Memory B cell (primary cell): ENCODE data around the gene LONP2.
"Not testable (repeated sequence)": the region's sequence is repeated elsewhere in the genome, so short reads cannot be mapped to it uniquely, and the experiment has no call there.

ENCODE experiments used
- ATAC-seq: fragments of 150-1000 bp; cut with Tn5 transposase; 2 replicates; pipeline ENCODE4 v1.10.0; 2021; ENCODE audit warnings: low read depth, mild to moderate bottlenecking, moderate library complexity
- DNase-seq, 2 donors: peaks; one replicate each; pipeline ENCODE4 v3.0.0; 2022; ENCODE audit warnings: low spot score in 2 of 2
- H3K27ac Mint-ChIP-seq: one replicate; pipeline ENCODE4 v1.8.0; 2022; ENCODE audit warnings: mild to moderate bottlenecking, moderate library complexity, mixed read lengths
- H3K27me3 Mint-ChIP-seq: one replicate; pipeline ENCODE4 v1.8.0; 2022; ENCODE audit warnings: mixed read lengths
- H3K36me3 Mint-ChIP-seq: one replicate; pipeline ENCODE4 v1.8.0; 2022; ENCODE audit warnings: mild to moderate bottlenecking, mixed read lengths
- H3K4me1 Mint-ChIP-seq: one replicate; pipeline ENCODE4 v1.8.0; 2022; ENCODE audit warnings: mixed read lengths
- H3K4me3 Mint-ChIP-seq: one replicate; pipeline ENCODE4 v1.8.0; 2022; ENCODE audit warnings: mild to moderate bottlenecking, moderate library complexity, mixed read lengths
- H3K9me3 Mint-ChIP-seq: one replicate; pipeline ENCODE4 v1.8.0; 2022; ENCODE audit warnings: mixed read lengths

Gene LONP2

DNA sequence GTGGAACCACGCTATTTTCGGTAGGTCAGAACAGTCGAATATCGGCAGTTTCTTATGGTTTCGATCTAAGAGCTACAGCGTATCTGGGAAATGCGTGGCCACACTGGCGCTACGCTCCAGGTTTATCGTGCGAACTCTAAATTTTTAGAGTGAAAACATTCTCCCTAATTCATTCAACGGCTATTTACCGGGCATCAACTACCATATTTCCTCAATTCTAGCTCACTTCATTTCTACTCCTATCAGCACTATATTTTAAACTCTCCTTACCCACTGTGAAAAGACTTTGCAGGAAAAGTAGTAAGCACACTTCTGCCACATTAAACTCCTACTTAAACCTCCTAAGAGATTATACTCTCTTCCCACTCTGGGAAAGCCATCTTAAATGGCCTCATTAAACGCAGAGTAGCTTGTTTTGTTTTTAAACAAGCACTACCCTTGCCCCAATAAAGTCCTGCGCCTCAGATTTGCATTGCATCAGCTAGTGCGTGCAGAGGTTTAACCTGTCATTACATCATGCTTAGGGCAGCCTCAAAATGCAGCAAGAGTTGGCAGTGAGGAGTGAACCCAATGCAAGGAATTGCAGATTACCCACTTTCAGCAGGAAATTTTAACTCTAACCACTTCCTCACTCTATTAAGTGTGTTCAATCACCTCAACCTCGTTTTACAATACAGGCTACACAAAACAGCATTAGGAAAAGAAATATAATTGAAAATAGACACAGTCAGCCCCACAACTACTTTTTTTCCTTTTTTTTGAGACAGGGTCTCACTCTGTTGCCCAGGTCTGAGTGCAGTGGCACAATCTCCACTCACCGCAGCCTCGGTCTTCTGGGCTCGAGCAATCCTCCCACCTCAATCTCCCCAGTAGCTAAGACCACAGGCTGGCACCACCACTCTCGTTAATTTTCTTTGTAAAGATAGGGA is 122.3 kb downstream of the LONP2 start:
- Mint-ChIP-seq H3K36me3 (no peaks in the 10 kb centered on the region), H3K27ac (peak overlapping the region; percentile 97), H3K27me3 (no peaks in the 10 kb centered on the region), H3K4me1 (peaks cover 27% of the 10 kb centered on the region), H3K4me3 (peak overlapping the region; percentile 97), H3K9me3 (no peaks in the 10 kb centered on the region)
- peak; percentile 79 for ATAC-seq
- peak; percentile 30 to 56 for DNase-seq

DNA sequence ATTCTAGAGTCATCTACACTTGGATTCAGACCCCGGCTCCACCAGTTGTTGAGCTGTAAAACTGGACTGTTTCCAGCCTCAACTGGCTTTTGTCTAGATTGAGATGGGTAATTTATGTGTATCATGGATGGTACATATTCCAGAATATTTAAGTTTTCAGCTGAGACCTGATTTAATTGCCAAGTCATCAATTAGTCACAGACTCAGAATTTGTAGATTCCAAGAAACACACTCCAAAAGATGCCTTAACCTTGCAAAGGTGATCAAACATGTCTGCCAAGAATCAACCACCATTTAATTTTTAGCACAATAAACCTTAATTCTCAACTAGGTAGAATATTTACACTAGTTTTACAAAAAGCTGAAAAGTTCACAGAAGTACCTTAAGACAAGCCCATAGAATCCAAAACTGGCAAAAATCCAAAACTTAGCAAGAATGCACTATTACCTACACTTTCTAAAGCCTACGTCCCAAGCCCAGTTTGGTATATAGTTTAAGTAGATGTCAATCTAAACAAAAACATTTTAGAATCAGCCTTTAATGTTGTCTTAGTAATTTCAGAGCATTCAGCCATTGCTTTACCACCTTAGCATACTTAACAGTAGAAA is 123.4 kb downstream of the LONP2 start:
- no peak for DNase-seq

GRCh38 chr16:48369765-48370164 is 125.7 kb downstream of the LONP2 start:
- H3K27ac Mint-ChIP-seq, result peak overlapping the region; percentile 32
- no peaks in the 10 kb centered on the region for H3K27me3 Mint-ChIP-seq
- H3K9me3 Mint-ChIP-seq, result no peaks in the 10 kb centered on the region
- H3K4me1 Mint-ChIP-seq, result peaks cover 27% of the 10 kb centered on the region
- no peaks in the 10 kb centered on the region for H3K36me3 Mint-ChIP-seq
- no peak overlapping the region for H3K4me3 Mint-ChIP-seq
- DNase-seq (no peak), ATAC-seq (no peak)

More for the DNA sequence above, 123.4 kb downstream of the LONP2 start:
- Mint-ChIP-seq H3K4me1 (peaks cover 31% of the 10 kb centered on the region), H3K27me3 (no peaks in the 10 kb centered on the region), H3K4me3 (no peak overlapping the region), H3K9me3 (no peaks in the 10 kb centered on the region), H3K27ac (peak overlapping the region; percentile 97), H3K36me3 (no peaks in the 10 kb centered on the region)
- ATAC-seq, result no peak

GRCh38 chr16:48370229-48370628 is 126.1 kb downstream of the LONP2 start:
- no peaks in the 10 kb centered on the region for H3K36me3 Mint-ChIP-seq
- no peak overlapping the region for H3K4me3 Mint-ChIP-seq
- no peak for DNase-seq
- H3K9me3 Mint-ChIP-seq, result no peaks in the 10 kb centered on the region
- no peaks in the 10 kb centered on the region for H3K27me3 Mint-ChIP-seq
- no peak overlapping the region for H3K27ac Mint-ChIP-seq
- peaks cover 26% of the 10 kb centered on the region for H3K4me1 Mint-ChIP-seq
- no peak for ATAC-seq

- H3K9me3 Mint-ChIP-seq, ATAC-seq, H3K4me3 Mint-ChIP-seq, H3K36me3 Mint-ChIP-seq, H3K27ac Mint-ChIP-seq, DNase-seq, H3K27me3 Mint-ChIP-seq: not testable (repeated sequence)
- H3K4me1 Mint-ChIP-seq, result peaks cover 22% of the 10 kb centered on the region
Observed at GRCh38 chr16:48370668-48371392, 126.7 kb downstream of the LONP2 start.

GRCh38 chr16:48371393-48371780 is 127.3 kb downstream of the LONP2 start:
- Mint-ChIP-seq H3K36me3 (no peaks in the 10 kb centered on the region), H3K9me3 (no peaks in the 10 kb centered on the region), H3K4me3 (no peak overlapping the region), H3K27ac (no peak overlapping the region), H3K4me1 (peaks cover 19% of the 10 kb centered on the region), H3K27me3 (no peaks in the 10 kb centered on the region)
- ATAC-seq (no peak), DNase-seq (no peak)

- DNase-seq, result no peak
- no peaks in the 10 kb centered on the region for H3K36me3 Mint-ChIP-seq
Observed at GRCh38 chr16:48372744-48373143, 128.6 kb downstream of the LONP2 start.

GRCh38 chr16:48373258-48374029 is 129.3 kb downstream of the LONP2 start:
- peaks cover 9% of the 10 kb centered on the region for H3K4me1 Mint-ChIP-seq
- DNase-seq, result no peak
- peak; percentile 27 for ATAC-seq

More at GRCh38 chr16:48372744-48373143, 128.6 kb downstream of the LONP2 start:
- Mint-ChIP-seq H3K27me3 (no peaks in the 10 kb centered on the region), H3K9me3 (no peaks in the 10 kb centered on the region), H3K4me3 (no peak overlapping the region), H3K27ac (no peak overlapping the region), H3K4me1 (peaks cover 9% of the 10 kb centered on the region)
- no peak for ATAC-seq

DNA sequence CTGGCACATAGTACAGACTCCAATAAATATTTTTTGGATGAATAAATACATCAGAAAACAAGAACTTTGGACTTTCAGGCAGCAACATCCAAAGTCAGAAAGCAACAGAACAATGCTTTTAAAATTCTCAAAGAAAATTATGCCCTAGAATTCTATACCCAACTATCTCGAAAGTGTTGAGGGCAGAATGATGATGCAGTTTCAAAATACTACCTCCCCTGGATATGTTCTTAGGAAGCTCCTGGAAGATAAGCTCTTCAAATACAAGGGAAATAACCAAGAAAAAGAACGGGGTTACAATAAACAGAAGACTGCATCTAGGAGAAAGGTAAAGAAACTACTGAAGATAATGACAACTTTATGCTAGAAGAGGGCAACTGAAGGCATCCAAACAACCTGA is 130.2 kb downstream of the LONP2 start:
- DNase-seq (no peak), ATAC-seq (no peak)
- Mint-ChIP-seq H3K27me3 (no peaks in the 10 kb centered on the region), H3K4me3 (no peak overlapping the region), H3K4me1 (peaks cover 15% of the 10 kb centered on the region), H3K36me3 (no peaks in the 10 kb centered on the region), H3K27ac (no peak overlapping the region), H3K9me3 (no peaks in the 10 kb centered on the region)

More at GRCh38 chr16:48373258-48374029, 129.3 kb downstream of the LONP2 start:
- H3K9me3 Mint-ChIP-seq, result no peaks in the 10 kb centered on the region
- no peak overlapping the region for H3K27ac Mint-ChIP-seq
- no peaks in the 10 kb centered on the region for H3K36me3 Mint-ChIP-seq
- no peak overlapping the region for H3K4me3 Mint-ChIP-seq
- H3K27me3 Mint-ChIP-seq, result no peaks in the 10 kb centered on the region

DNA sequence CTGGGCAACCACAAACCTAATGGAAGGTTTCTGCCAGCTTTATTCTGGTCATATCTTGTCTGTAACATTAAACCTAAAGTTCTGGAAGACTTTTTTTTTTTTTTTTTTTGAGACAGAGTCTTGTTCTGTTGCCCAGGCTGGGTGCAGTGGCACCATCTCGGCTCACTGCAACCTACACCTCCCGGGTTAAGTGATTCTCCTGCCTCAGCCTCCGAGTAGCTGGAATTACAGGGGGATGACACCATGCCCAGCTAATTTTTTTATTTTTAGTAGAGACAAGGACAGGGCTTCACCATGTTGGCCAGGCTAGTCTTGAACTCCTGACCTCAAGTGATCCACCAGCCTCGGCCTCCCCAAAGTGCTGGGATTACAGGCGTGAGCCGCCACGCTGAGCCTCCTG is 133.2 kb downstream of the LONP2 start:
- H3K27me3 Mint-ChIP-seq, DNase-seq, ATAC-seq, H3K4me3 Mint-ChIP-seq, H3K27ac Mint-ChIP-seq, H3K36me3 Mint-ChIP-seq, H3K9me3 Mint-ChIP-seq: not testable (repeated sequence)
- peaks cover 23% of the 10 kb centered on the region for H3K4me1 Mint-ChIP-seq

DNA sequence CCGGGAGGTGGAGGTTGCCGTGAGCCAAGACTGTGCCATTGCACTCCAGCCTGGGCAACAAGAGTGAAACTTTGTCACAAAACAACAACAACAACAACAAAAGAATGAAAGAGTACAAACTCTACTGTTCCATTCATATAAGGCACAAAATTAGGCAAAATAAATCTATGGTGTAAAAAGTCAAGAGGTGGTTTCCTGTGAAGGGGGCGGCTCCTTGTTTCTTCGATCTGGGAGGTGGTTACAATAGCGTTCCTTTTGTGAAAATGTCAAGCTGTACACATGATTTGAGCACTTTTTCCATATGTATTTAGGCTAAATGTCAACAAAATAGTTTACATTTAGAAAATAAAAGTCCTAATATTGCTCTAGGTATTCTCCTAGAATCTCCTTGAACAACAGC is 134.2 kb downstream of the LONP2 start:
- no peaks in the 10 kb centered on the region for H3K27me3 Mint-ChIP-seq
- H3K36me3 Mint-ChIP-seq, result no peaks in the 10 kb centered on the region
- ATAC-seq (no peak), DNase-seq (no peak)
- H3K4me1 Mint-ChIP-seq, result peaks cover 24% of the 10 kb centered on the region
- H3K27ac Mint-ChIP-seq, result no peak overlapping the region
- H3K4me3 Mint-ChIP-seq, result no peak overlapping the region
- H3K9me3 Mint-ChIP-seq, result no peaks in the 10 kb centered on the region

DNA sequence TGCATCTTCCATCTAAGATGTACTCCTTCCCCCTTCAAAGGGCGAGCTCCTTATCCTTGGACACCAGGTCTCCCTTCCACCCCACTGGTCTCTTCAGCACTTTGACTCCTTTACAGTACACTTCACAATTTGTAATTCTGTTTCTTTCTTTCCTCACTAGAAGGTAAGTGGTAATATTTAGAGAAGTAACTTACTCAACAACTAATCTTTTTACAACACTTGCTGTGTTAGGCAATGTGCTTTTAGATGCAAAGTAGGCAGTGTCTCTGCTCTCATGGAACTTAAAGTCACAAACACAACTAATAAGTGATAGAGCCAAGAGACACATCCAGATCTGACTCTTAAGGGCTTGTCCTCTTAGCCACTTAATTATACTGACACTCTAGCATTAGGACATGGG is 134.7 kb downstream of the LONP2 start:
- Mint-ChIP-seq H3K36me3 (no peaks in the 10 kb centered on the region), H3K27ac (no peak overlapping the region), H3K9me3 (no peaks in the 10 kb centered on the region), H3K4me1 (peaks cover 30% of the 10 kb centered on the region), H3K4me3 (no peak overlapping the region), H3K27me3 (no peaks in the 10 kb centered on the region)
- ATAC-seq (no peak), DNase-seq (no peak)

DNA sequence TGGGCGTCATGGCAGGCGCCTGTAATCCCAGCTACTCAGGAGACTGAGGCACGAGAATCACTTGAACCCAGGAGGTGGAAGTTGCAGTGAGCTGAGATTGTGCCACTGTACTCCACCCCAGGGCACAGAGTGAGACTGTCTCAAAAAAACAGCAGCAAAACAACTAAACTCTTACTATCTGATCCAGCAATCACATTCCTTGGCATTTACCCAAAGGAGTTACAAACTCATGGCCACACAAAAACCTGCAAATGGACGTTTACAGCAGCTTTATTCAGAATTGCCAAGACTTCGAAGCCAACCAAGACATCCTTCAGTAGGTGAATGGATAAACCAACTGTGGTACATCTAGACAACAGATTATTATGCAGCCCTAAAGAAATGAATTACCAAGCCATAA is 137.1 kb downstream of the LONP2 start:
- no peak for DNase-seq
- no peaks in the 10 kb centered on the region for H3K36me3 Mint-ChIP-seq
- ATAC-seq, result no peak
- no peaks in the 10 kb centered on the region for H3K27me3 Mint-ChIP-seq
- H3K27ac Mint-ChIP-seq, result no peak overlapping the region
- peaks cover 35% of the 10 kb centered on the region for H3K4me1 Mint-ChIP-seq
- H3K4me3 Mint-ChIP-seq, result no peak overlapping the region
- no peaks in the 10 kb centered on the region for H3K9me3 Mint-ChIP-seq
